Left lung (tissue), 10 donors: Measurements from ENCODE around the gene INTS11. TPM values are rescaled to one million over a fixed set of nuclear protein-coding genes. Genes with fewer than 3 reads are reported as not detected.

ENCODE experiments used
- ATAC-seq: fragments of 200-7000 bp; cut with Tn5 transposase; one replicate; pipeline ENCODE4 v1.9.1; 2020; ENCODE audit warnings: moderate library complexity
- DNase-seq, 4 donors: peaks; one replicate each; pipeline ENCODE4 v3.0.0-alpha.2; 2013 to 2020
- H3K27ac ChIP-seq, 2 donors: fragments of 200-600 bp; sonication (generic) in 1 of 2; one replicate each; pipeline versions ENCODE4 v1.5.0 to v1.8.0; 2020 to 2021
- H3K27me3 ChIP-seq, 2 donors: fragments of 200-600 bp; sonication (generic) in 1 of 2; one replicate each; pipeline versions ENCODE4 v1.5.0 to v1.8.0; 2020 to 2021
- H3K36me3 ChIP-seq, 2 donors: fragments of 200-600 bp; sonication (generic) in 1 of 2; one replicate each; pipeline versions ENCODE4 v1.5.0 to v1.8.0; 2020 to 2021
- H3K4me1 ChIP-seq, 2 donors: fragments of 200-600 bp; one replicate each; pipeline ENCODE4 v1.8.0; 2021
- H3K4me3 ChIP-seq, 2 donors: fragments of 200-600 bp; sonication (generic) in 1 of 2; one replicate each; pipeline versions ENCODE4 v1.5.0 to v1.8.0; 2020 to 2021; ENCODE audit warnings: mild to moderate bottlenecking in 1 of 2
- H3K9me3 ChIP-seq, 2 donors: fragments of 200-600 bp; sonication (generic) in 1 of 2; one replicate each; pipeline versions ENCODE4 v1.5.0 to v1.8.0; 2020 to 2021
- CTCF ChIP-seq, 2 donors: fragments of 200-600 bp; sonication (generic) in 1 of 2; IDR thresholded peaks; one replicate each; pipeline versions ENCODE4 v1.5.0 to v1.8.0; 2021; ENCODE audit warnings: antibody characterized with exemption in 2 of 2
- intact Hi-C, 2 donors: fragments of 100-400 bp; cut with DNase I; formaldehyde crosslinking; loops; one replicate each; pipeline versions ENCODE4 v1.11.2 to v1.14.2; 2022
- polyA plus RNA-seq, 6 donors: library from polyadenylated mRNA; unstranded; fragments of 120-200 nt; gene quantifications; one replicate each; pipeline ENCODE4 v1.2.1, GENCODE V29; 2013; ENCODE audit not compliant: insufficient read length in 6 of 6
- total RNA-seq, 2 donors: library from RNA; stranded (reverse); fragmentation: NEBNext Ultra II Directional; extraction: Animal tissue kit (Norgen Biotek cat#: 25700); gene quantifications; one replicate each; pipeline ENCODE4 v1.2.1, GENCODE V29; 2021
- donor health status: DM: no; HTN: yes; CAD: no.
- donor health status: DM: no; HTN: no; CAD: no.

INTS11 gene
- total and polyA plus RNA-seq, 8 donors = 67.0 to 166 (median 117) TPM

GRCh38 chr1:1297802-1298424, 26.5 kb downstream of the INTS11 start:
- ATAC-seq (no peak), DNase-seq (no peak)
- Histone ChIP-seq H3K4me1 (no peaks in the 10 kb centered on the region), H3K27ac (no peak overlapping the region), H3K36me3 (peaks cover 0 to 54% of the 10 kb centered on the region in 2 donors), H3K27me3 (no peaks in the 10 kb centered on the region), H3K9me3 (no peaks in the 10 kb centered on the region), H3K4me3 (no peak overlapping the region)
- TF ChIP-seq CTCF (IDR thresholded peaks at IDR 0.05) = no peak
- intact Hi-C loops = loop anchor here in 1 of 2 donors (10.0 kb wide), 1 partner anchor 173 kb away; no protein-coding TSS in a partner anchor

GRCh38 chr1:1296070-1297061, 28.1 kb downstream of the INTS11 start:
- Histone ChIP-seq H3K9me3 (no peaks in the 10 kb centered on the region), H3K27me3 (no peaks in the 10 kb centered on the region), H3K4me1 (no peaks in the 10 kb centered on the region), H3K27ac (no peak overlapping the region), H3K4me3 (no peak overlapping the region), H3K36me3 (peaks cover 0 to 57% of the 10 kb centered on the region in 2 donors)
- intact Hi-C loops = loop anchor here in 1 of 2 donors (10.0 kb wide), 1 partner anchor 172 kb away; no protein-coding TSS in a partner anchor
- DNase-seq (no peak), ATAC-seq (no peak)
- TF ChIP-seq CTCF (IDR thresholded peaks at IDR 0.05) = no peak

- H3K4me1 ChIP-seq = no peaks in the 10 kb centered on the region
- H3K27me3 ChIP-seq = no peaks in the 10 kb centered on the region
- no peaks in the 10 kb centered on the region for H3K9me3 ChIP-seq
- TF ChIP-seq CTCF (IDR thresholded peaks at IDR 0.05) = no peak
- H3K36me3 ChIP-seq = peaks cover 0 to 57% of the 10 kb centered on the region in 2 donors
- intact Hi-C loops = loop anchor here in 1 of 2 donors (10.0 kb wide), 1 partner anchor 171 kb away; no protein-coding TSS in a partner anchor
- no peak for ATAC-seq
- H3K27ac ChIP-seq = no peak overlapping the region
- no peak for DNase-seq
- no peak overlapping the region for H3K4me3 ChIP-seq
These were observed 29.1 kb downstream of the INTS11 start for GRCh38 chr1:1295154-1295923.

DNA sequence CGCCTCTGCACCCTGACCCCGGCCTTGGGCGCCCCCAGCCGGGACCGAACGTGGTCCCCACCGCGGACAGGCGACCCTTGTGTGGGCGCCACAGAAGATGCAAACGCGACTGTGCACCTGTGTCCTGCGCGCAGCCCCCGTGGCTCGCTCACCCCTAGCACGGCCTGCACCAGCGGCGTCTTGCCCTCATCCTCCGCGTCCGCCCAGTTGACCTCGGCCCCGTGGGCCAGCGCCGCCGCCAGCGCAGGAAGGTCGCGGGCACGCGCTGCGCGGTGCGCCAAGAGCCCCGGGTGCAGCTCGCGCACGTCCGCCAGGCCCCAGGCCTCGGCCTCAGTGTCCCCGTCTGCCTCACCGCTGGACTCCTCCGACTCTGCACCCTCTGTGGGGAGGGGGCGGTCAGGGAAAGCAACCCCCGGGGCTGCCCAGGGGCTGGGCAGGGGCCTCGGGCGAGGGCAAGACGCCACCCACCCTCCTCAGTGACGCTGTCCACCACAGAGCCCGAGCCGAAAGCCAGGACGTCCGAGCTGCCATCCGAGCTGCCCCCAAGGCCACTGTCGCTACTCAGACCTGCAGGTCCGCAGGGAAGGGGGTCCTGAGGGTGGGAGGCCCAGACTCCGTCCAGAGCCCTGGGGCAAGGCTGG, 30.1 kb downstream of the INTS11 start:
- ATAC-seq (no peak), DNase-seq (no peak)
- intact Hi-C loops = loop anchor here in 1 of 2 donors (10.0 kb wide), 1 partner anchor 170 kb away; no protein-coding TSS in a partner anchor
- Histone ChIP-seq H3K36me3 (peaks cover 0 to 57% of the 10 kb centered on the region in 2 donors), H3K4me3 (no peak overlapping the region), H3K27ac (no peak overlapping the region), H3K27me3 (no peaks in the 10 kb centered on the region), H3K9me3 (no peaks in the 10 kb centered on the region), H3K4me1 (no peaks in the 10 kb centered on the region)
- TF ChIP-seq CTCF (IDR thresholded peaks at IDR 0.05) = no peak
